Measurements from ENCODE around the gene RP9.

- TF ChIP-seq, protein P1, sequence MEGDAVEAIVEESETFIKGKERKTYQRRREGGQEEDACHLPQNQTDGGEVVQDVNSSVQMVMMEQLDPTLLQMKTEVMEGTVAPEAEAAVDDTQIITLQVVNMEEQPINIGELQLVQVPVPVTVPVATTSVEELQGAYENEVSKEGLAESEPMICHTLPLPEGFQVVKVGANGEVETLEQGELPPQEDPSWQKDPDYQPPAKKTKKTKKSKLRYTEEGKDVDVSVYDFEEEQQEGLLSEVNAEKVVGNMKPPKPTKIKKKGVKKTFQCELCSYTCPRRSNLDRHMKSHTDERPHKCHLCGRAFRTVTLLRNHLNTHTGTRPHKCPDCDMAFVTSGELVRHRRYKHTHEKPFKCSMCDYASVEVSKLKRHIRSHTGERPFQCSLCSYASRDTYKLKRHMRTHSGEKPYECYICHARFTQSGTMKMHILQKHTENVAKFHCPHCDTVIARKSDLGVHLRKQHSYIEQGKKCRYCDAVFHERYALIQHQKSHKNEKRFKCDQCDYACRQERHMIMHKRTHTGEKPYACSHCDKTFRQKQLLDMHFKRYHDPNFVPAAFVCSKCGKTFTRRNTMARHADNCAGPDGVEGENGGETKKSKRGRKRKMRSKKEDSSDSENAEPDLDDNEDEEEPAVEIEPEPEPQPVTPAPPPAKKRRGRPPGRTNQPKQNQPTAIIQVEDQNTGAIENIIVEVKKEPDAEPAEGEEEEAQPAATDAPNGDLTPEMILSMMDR (IDR thresholded peaks at IDR 0.05; ENCODE audit: low read depth, low read length) = no peak
- TF ChIP-seq EZH2phosphoT487 (IDR thresholded peaks at IDR 0.05; ENCODE audit: low read depth) = no peak
Observed at GRCh38 chr7:33072471-33072870, 36.7 kb downstream of the RP9 start.

All from OCI-LY3 (cell line).